Measurements from ENCODE around the gene SMIM24. TPM values are rescaled to one million over a fixed set of nuclear protein-coding genes. Genes with fewer than 3 reads are reported as not detected.
"Not testable (repeated sequence)": the region's sequence is repeated elsewhere in the genome, so short reads cannot be mapped to it uniquely, and the experiment has no call there.

SMIM24 gene
- total RNA-seq (0.63 TPM in 1 of 2 replicates, not detected in the other), polyA plus RNA-seq (0.22 and 0.75 TPM in 2 replicates)

GRCh38 chr19:3480383-3481091, at the start of gene SMIM24:
SMIM24 (minus strand) TSS chr19:3480525; CDS start chr19:3480463, 62 bp downstream.
- no peaks in the 10 kb centered on the region for H3K27me3 ChIP-seq
- H3K4me3 ChIP-seq, result no peak within 1 kb of the TSS
- no peaks in the 10 kb centered on the region for H3K36me3 ChIP-seq
- H3K4me1 ChIP-seq (ENCODE audit: low read depth), result no peaks in the 10 kb centered on the region
- DNase-seq (ENCODE audit: low read depth in 1 of 2, low spot score in 1 of 2), result no peak
- H3K27ac ChIP-seq, result no peak within 1 kb of the TSS
- TF ChIP-seq CTCF (IDR thresholded peaks at IDR 0.05; ENCODE audit: low read depth, low read length), result no peak
- no peaks in the 10 kb centered on the region for H3K9me3 ChIP-seq (ENCODE audit: low read depth)

GRCh38 chr19:3529299-3529698, 49.0 kb upstream of the SMIM24 start:
- not testable (repeated sequence) for H3K27ac ChIP-seq; DNase-seq (ENCODE audit: low read depth in 1 of 2, low spot score in 1 of 2); H3K4me3 ChIP-seq; H3K9me3 ChIP-seq (ENCODE audit: low read depth); H3K27me3 ChIP-seq; H3K4me1 ChIP-seq (ENCODE audit: low read depth)
- H3K36me3 ChIP-seq, result peaks cover 33% of the 10 kb centered on the region

GRCh38 chr19:3528539-3529211, 48.4 kb upstream of the SMIM24 start:
- no peak overlapping the region for H3K27ac ChIP-seq
- H3K27me3 ChIP-seq, result no peaks in the 10 kb centered on the region
- H3K4me3 ChIP-seq, result no peak overlapping the region
- no peak for TF ChIP-seq CTCF (IDR thresholded peaks at IDR 0.05; ENCODE audit: low read depth, low read length)
- DNase-seq (ENCODE audit: low read depth in 1 of 2, low spot score in 1 of 2), result no peak
- H3K36me3 ChIP-seq, result peaks cover 36% of the 10 kb centered on the region
- no peaks in the 10 kb centered on the region for H3K4me1 ChIP-seq (ENCODE audit: low read depth)
- H3K9me3 ChIP-seq (ENCODE audit: low read depth), result no peaks in the 10 kb centered on the region

- Histone ChIP-seq H3K27ac (no peak overlapping the region), H3K4me1 (ENCODE audit: low read depth) (no peaks in the 10 kb centered on the region), H3K36me3 (peaks cover 38% of the 10 kb centered on the region), H3K9me3 (ENCODE audit: low read depth) (no peaks in the 10 kb centered on the region), H3K27me3 (no peaks in the 10 kb centered on the region), H3K4me3 (no peak overlapping the region)
- TF ChIP-seq CTCF (IDR thresholded peaks at IDR 0.05; ENCODE audit: low read depth, low read length), result no peak
- DNase-seq (ENCODE audit: low read depth in 1 of 2, low spot score in 1 of 2), result no peak
These were observed 47.8 kb upstream of the SMIM24 start for GRCh38 chr19:3528080-3528479.

GRCh38 chr19:3527238-3527910, 47.0 kb upstream of the SMIM24 start:
- peaks cover 31% of the 10 kb centered on the region for H3K36me3 ChIP-seq
- no peaks in the 10 kb centered on the region for H3K4me1 ChIP-seq (ENCODE audit: low read depth)
- no peaks in the 10 kb centered on the region for H3K27me3 ChIP-seq
- DNase-seq (ENCODE audit: low read depth in 1 of 2, low spot score in 1 of 2), result no peak
- H3K9me3 ChIP-seq (ENCODE audit: low read depth), result no peaks in the 10 kb centered on the region
- no peak for TF ChIP-seq CTCF (IDR thresholded peaks at IDR 0.05; ENCODE audit: low read depth, low read length)
- H3K27ac ChIP-seq, result no peak overlapping the region
- H3K4me3 ChIP-seq, result no peak overlapping the region
